Smooth muscle cell (in vitro differentiated cells): ENCODE measurements around the gene WWOX. TPM values are rescaled to one million over a fixed set of nuclear protein-coding genes. Genes with fewer than 3 reads are reported as not detected.

ENCODE experiments used
- DNase-seq: peaks from one replicate; lab custom pipeline; 2025; ENCODE audit not compliant: unreplicated experiment; lab: John Stamatoyannopoulos, UW
- H2AFZ ChIP-seq: fragments of 200-600 bp; sonication (generic); 2 replicates; pipeline ENCODE4 v1.6.0; 2016; ENCODE audit warnings: antibody characterized with exemption, low read depth, mild to moderate bottlenecking
- H3F3A ChIP-seq: fragments of 200-600 bp; sonication (generic); 2 replicates; pipeline ENCODE4 v1.6.0; 2017; ENCODE audit warnings: antibody characterized with exemption, low read depth
- H3K27ac ChIP-seq: fragments of 200-600 bp; sonication (generic); 2 replicates; pipeline ENCODE4 v1.5.1; 2016; ENCODE audit warnings: low read depth, mild to moderate bottlenecking
- H3K27me3 ChIP-seq: fragments of 200-600 bp; sonication (generic); 2 replicates; pipeline ENCODE4 v1.6.1; 2016; ENCODE audit warnings: low read depth, mild to moderate bottlenecking
- H3K36me3 ChIP-seq: fragments of 200-600 bp; sonication (generic); 2 replicates; pipeline ENCODE4 v1.5.1; 2016; ENCODE audit warnings: low read depth
- H3K4me1 ChIP-seq: fragments of 200-600 bp; sonication (generic); 2 replicates; pipeline ENCODE4 v1.5.1; 2016; ENCODE audit warnings: low read depth
- H3K4me2 ChIP-seq: fragments of 200-600 bp; sonication (generic); 2 replicates; pipeline ENCODE4 v1.6.0; 2016; ENCODE audit warnings: mild to moderate bottlenecking
- H3K4me3 ChIP-seq: fragments of 200-600 bp; sonication (generic); 2 replicates; pipeline ENCODE4 v1.5.1; 2016; ENCODE audit warnings: mild to moderate bottlenecking
- H3K79me2 ChIP-seq: fragments of 200-600 bp; sonication (generic); 2 replicates; pipeline ENCODE4 v1.6.0; 2016; ENCODE audit warnings: low read depth, mild to moderate bottlenecking
- H3K9ac ChIP-seq: fragments of 200-600 bp; sonication (generic); 2 replicates; pipeline ENCODE4 v1.6.0; 2016; ENCODE audit warnings: low read depth
- H3K9me3 ChIP-seq: fragments of 200-600 bp; sonication (generic); replicated peaks from 2 replicates; pipeline ENCODE4 v1.5.1; 2016; ENCODE audit warnings: low read depth
- H4K20me1 ChIP-seq: fragments of 200-600 bp; sonication (generic); 2 replicates; pipeline ENCODE4 v1.6.0; 2016; ENCODE audit warnings: low read depth
- CTCF ChIP-seq: fragments of 200-600 bp; sonication (generic); IDR thresholded peaks from 2 replicates; pipeline ENCODE4 v1.5.1; 2017; ENCODE audit warnings: borderline replicate concordance, mild to moderate bottlenecking, antibody characterized with exemption; ENCODE audit not compliant: insufficient read depth, poor library complexity, severe bottlenecking
- WGBS: methylation state at CpG from one replicate; pipeline ENCODE4 v1.1.7; 2016; ENCODE audit warnings: low lambda C conversion rate; 5-methylcytosine and 5-hydroxymethylcytosine counted together
- polyA plus RNA-seq: library from polyadenylated mRNA; unstranded; fragments of >200 nt; fragmentation: Nextera tagmentation; extraction: Ambion mirVana; gene quantifications from 2 replicates; pipeline ENCODE4 v1.2.1, GENCODE V29; 2016
- total RNA-seq: library from RNA; depleted of rRNA; stranded (reverse); fragments of >200 nt; gene quantifications from 2 replicates; pipeline ENCODE4 v1.2.3, GENCODE V29; 2014

Gene WWOX
- total and polyA plus RNA-seq, 2 experiments from 2014 or later: 7.5 to 14.0 TPM

- Histone ChIP-seq H3K9me3 (no peaks in the 10 kb centered on the region), H3K27ac (no peak overlapping the region), H3K4me3 (no peak overlapping the region), H3F3A (no peaks in the 10 kb centered on the region), H3K4me2 (no peak overlapping the region), H4K20me1 (no peaks in the 10 kb centered on the region), H3K9ac (no peak overlapping the region), H3K79me2 (no peaks in the 10 kb centered on the region), H3K27me3 (peaks cover 6% of the 10 kb centered on the region), H3K4me1 (no peaks in the 10 kb centered on the region), H3K36me3 (no peaks in the 10 kb centered on the region), H2AFZ (no peak overlapping the region)
- no peak for TF ChIP-seq CTCF
- DNase-seq: no peak
- WGBS: 91% methylated on average over 1 of the region's 1 CpG
Measured at GRCh38 chr16:78829280-78829679, 729.8 kb downstream of the WWOX start.

GRCh38 chr16:78830599-78830998, 731.1 kb downstream of the WWOX start:
- H3K27ac ChIP-seq: no peak overlapping the region
- no peak overlapping the region for H2AFZ ChIP-seq
- H3K4me2 ChIP-seq: no peak overlapping the region
- DNase-seq: no peak
- H3K9me3 ChIP-seq: no peaks in the 10 kb centered on the region
- H3K4me3 ChIP-seq: no peak overlapping the region
- H4K20me1 ChIP-seq: no peaks in the 10 kb centered on the region
- H3K27me3 ChIP-seq: peaks cover 6% of the 10 kb centered on the region
- TF ChIP-seq CTCF: no peak
- H3K4me1 ChIP-seq: no peaks in the 10 kb centered on the region
- 89% methylated on average over 9 of the region's 9 CpGs for WGBS
- H3F3A ChIP-seq: no peaks in the 10 kb centered on the region
- H3K9ac ChIP-seq: no peak overlapping the region
- H3K79me2 ChIP-seq: no peaks in the 10 kb centered on the region
- no peaks in the 10 kb centered on the region for H3K36me3 ChIP-seq

GRCh38 chr16:78832100-78832499, 732.6 kb downstream of the WWOX start:
- Histone ChIP-seq H2AFZ (no peak overlapping the region), H3F3A (no peaks in the 10 kb centered on the region), H3K36me3 (no peaks in the 10 kb centered on the region), H3K9me3 (no peaks in the 10 kb centered on the region), H3K27ac (no peak overlapping the region), H3K79me2 (no peaks in the 10 kb centered on the region), H4K20me1 (no peaks in the 10 kb centered on the region), H3K4me3 (no peak overlapping the region), H3K4me2 (no peak overlapping the region), H3K27me3 (peaks cover 6% of the 10 kb centered on the region), H3K9ac (no peak overlapping the region), H3K4me1 (no peaks in the 10 kb centered on the region)
- WGBS: 100% methylated on average over 2 of the region's 2 CpGs
- TF ChIP-seq CTCF: no peak
- no peak for DNase-seq

- Histone ChIP-seq H3K4me3 (no peak overlapping the region), H3K9me3 (no peaks in the 10 kb centered on the region), H3K36me3 (no peaks in the 10 kb centered on the region), H3K27ac (no peak overlapping the region), H3K27me3 (peaks cover 10% of the 10 kb centered on the region), H4K20me1 (no peaks in the 10 kb centered on the region), H3K4me2 (no peak overlapping the region), H2AFZ (no peak overlapping the region), H3K4me1 (no peaks in the 10 kb centered on the region), H3K9ac (no peak overlapping the region), H3F3A (no peaks in the 10 kb centered on the region), H3K79me2 (no peaks in the 10 kb centered on the region)
- DNase-seq: no peak
- 89% methylated on average over 8 of the region's 8 CpGs for WGBS
- no peak for TF ChIP-seq CTCF
Measured at GRCh38 chr16:78836802-78837491, 737.5 kb downstream of the WWOX start.
